Vagina (tissue), 2 donors: ENCODE results near the gene OR2T34.
"Not testable (repeated sequence)": the region's sequence is repeated elsewhere in the genome, so short reads cannot be mapped to it uniquely, and the experiment has no call there.

Experiments used
- POLR2A ChIP-seq, 2 donors: fragments of 450-650 bp; IDR thresholded peaks; one replicate each; pipeline ENCODE4 v1.6.1; 2017; ENCODE audit warnings: antibody characterized with exemption in 2 of 2, mild to moderate bottlenecking in 2 of 2, moderate library complexity in 2 of 2
- POLR2AphosphoS5 ChIP-seq, 2 donors: sonication (generic); formaldehyde crosslinking; IDR thresholded peaks; one replicate each; pipeline ENCODE4 v1.9.0; 2017; ENCODE audit warnings: antibody characterized with exemption in 2 of 2, mild to moderate bottlenecking in 2 of 2, low read depth in 1 of 2; ENCODE audit not compliant: insufficient read depth in 1 of 2
- TF ChIP-seq, protein P1 (sequence below), 3 experiments: fragments of 450-650 bp in 2 of 3; fragments of 200-600 bp in 1 of 3; sonication (generic) in 1 of 3; IDR thresholded peaks; one replicate each; pipeline ENCODE4 v1.5.1; 2017 to 2019; ENCODE audit warnings: antibody characterized with exemption in 3 of 3, mild to moderate bottlenecking in 2 of 3, moderate library complexity in 2 of 3

DNA sequence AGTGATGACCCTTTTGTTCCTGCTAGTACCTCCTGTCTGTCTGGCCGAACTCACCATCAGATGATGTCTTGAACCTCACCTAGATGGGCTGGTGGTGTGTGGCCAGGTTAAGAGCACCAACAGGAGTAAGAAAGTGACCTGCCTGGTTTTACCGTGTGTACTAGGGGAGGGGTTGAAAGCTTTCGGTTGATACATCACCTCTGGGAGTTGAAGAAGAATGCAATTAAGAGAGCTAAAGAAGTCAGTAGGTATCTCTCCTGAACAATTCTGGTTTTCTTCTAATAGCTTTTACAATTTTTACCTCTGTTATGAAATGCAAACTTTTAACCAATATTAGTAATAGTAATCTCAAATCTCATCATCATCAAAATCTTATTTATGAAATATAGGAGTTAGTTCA is 11.9 kb downstream of the OR2T34 start, which contains the start of gene OR2T29:
- not testable (repeated sequence) for TF ChIP-seq POLR2AphosphoS5 (IDR thresholded peaks at IDR 0.05; ENCODE audit: insufficient read depth in 1 of 2, low read depth in 1 of 2); POLR2A (IDR thresholded peaks at IDR 0.05)
- TF ChIP-seq, protein P1, sequence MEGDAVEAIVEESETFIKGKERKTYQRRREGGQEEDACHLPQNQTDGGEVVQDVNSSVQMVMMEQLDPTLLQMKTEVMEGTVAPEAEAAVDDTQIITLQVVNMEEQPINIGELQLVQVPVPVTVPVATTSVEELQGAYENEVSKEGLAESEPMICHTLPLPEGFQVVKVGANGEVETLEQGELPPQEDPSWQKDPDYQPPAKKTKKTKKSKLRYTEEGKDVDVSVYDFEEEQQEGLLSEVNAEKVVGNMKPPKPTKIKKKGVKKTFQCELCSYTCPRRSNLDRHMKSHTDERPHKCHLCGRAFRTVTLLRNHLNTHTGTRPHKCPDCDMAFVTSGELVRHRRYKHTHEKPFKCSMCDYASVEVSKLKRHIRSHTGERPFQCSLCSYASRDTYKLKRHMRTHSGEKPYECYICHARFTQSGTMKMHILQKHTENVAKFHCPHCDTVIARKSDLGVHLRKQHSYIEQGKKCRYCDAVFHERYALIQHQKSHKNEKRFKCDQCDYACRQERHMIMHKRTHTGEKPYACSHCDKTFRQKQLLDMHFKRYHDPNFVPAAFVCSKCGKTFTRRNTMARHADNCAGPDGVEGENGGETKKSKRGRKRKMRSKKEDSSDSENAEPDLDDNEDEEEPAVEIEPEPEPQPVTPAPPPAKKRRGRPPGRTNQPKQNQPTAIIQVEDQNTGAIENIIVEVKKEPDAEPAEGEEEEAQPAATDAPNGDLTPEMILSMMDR (IDR thresholded peaks at IDR 0.05): not testable (repeated sequence)
